ENCODE measurements around the gene ZNF609. TPM values are rescaled to one million over a fixed set of nuclear protein-coding genes. Genes with fewer than 3 reads are reported as not detected.

ZNF609 gene
- total RNA-seq, 1 experiment from 2014 or later = 35.0 TPM

DNA sequence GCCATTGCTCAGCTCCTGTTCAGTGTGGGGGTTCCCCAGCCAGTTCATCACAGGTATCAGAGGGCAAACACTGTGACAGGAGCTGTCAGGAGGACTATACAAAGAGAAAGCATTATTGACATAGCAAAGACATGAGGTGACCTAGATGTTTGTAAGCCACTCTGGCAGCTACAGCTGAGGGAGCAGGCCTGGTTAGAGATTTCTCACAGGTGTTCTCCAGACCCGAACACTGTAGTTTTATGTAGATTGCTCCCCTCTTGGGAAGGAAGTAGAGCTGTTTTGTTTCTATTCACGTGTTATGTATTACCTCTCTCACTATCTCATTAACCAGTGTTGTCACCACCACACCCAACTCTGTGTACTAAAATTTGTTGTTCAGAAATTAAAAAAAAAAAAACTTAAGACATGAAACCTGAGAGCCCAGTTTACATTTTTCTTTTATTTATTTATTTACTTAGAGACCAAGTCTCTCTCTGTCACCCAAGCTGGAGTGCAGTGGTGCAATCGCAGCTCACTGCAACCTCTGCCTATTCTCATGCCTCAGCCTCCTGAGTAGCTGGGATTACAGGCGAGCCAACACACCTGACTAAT is 191.3 kb downstream of the ZNF609 start:
- no TSS peak for BruUV-seq (replicated peaks)
- ChIA-PET POLR2A (ENCODE audit: low non-redundant PET) (no interaction called here), CTCF (no interaction called here)
- Histone ChIP-seq H3K9me3 (ENCODE audit: low read depth, low read length, poor library complexity, severe bottlenecking) (no peaks in the 10 kb centered on the region), H3K27ac (ENCODE audit: low read depth, low read length, poor library complexity, severe bottlenecking) (no peak overlapping the region), H3K4me1 (ENCODE audit: insufficient read depth, low read length, poor library complexity, severe bottlenecking) (no peaks in the 10 kb centered on the region), H3K4me3 (ENCODE audit: low read depth, low read length, poor library complexity, severe bottlenecking) (no peak overlapping the region), H3K27me3 (replicated peaks; ENCODE audit: insufficient read depth, low read depth, low read length, poor library complexity) (no peaks in the 10 kb centered on the region), H3K36me3 (ENCODE audit: insufficient read depth, low read length, poor library complexity, severe bottlenecking) (no peaks in the 10 kb centered on the region)
- TF ChIP-seq, protein P1, sequence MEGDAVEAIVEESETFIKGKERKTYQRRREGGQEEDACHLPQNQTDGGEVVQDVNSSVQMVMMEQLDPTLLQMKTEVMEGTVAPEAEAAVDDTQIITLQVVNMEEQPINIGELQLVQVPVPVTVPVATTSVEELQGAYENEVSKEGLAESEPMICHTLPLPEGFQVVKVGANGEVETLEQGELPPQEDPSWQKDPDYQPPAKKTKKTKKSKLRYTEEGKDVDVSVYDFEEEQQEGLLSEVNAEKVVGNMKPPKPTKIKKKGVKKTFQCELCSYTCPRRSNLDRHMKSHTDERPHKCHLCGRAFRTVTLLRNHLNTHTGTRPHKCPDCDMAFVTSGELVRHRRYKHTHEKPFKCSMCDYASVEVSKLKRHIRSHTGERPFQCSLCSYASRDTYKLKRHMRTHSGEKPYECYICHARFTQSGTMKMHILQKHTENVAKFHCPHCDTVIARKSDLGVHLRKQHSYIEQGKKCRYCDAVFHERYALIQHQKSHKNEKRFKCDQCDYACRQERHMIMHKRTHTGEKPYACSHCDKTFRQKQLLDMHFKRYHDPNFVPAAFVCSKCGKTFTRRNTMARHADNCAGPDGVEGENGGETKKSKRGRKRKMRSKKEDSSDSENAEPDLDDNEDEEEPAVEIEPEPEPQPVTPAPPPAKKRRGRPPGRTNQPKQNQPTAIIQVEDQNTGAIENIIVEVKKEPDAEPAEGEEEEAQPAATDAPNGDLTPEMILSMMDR (conservative IDR thresholded peaks at IDR 0.05; ENCODE audit: low read depth, low read length) = no peak
- TF ChIP-seq EZH2 (IDR thresholded peaks at IDR 0.05; ENCODE audit: borderline replicate concordance, low read depth, low read length, poor library complexity, severe bottlenecking) = no peak
- no peak for DNase-seq (ENCODE audit: low spot score)
- intact Hi-C loops (cut with micrococcal nuclease; ENCODE audit: unreplicated experiment) = loop anchor here (10.0 kb wide), 1 partner anchor 227 kb away; no protein-coding TSS in a partner anchor

DNA sequence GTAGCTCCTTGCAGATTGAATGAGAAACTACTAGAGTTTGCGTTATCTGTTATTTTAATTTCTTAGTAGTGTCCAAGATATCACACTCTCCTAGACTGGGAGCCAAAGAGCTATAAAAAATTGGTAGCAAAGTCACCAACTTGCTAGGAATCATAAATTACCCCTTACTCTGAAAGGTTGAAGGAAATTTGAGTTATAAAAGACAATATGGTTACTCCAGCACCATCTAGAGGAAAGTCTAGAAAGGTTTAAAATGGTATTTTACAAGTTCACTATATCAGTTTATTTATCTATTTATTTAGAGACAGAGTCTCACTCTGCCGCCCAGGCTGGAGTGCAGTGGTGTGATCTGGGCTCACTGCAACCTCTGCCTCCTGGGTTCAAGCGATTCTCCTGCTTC is 193.4 kb downstream of the ZNF609 start:
- POLR2A ChIA-PET (ENCODE audit: low non-redundant PET) = no interaction called here
- TF ChIP-seq, protein P1 (conservative IDR thresholded peaks at IDR 0.05; ENCODE audit: low read depth, low read length) = peak; percentile 52; the same call in 1 of the 2 replicates
- no peak for TF ChIP-seq EZH2 (IDR thresholded peaks at IDR 0.05; ENCODE audit: borderline replicate concordance, low read depth, low read length, poor library complexity, severe bottlenecking)
- intact Hi-C loops (cut with micrococcal nuclease; ENCODE audit: unreplicated experiment) = loop anchor here (10.0 kb wide), 1 partner anchor 229 kb away; no protein-coding TSS in a partner anchor

DNA sequence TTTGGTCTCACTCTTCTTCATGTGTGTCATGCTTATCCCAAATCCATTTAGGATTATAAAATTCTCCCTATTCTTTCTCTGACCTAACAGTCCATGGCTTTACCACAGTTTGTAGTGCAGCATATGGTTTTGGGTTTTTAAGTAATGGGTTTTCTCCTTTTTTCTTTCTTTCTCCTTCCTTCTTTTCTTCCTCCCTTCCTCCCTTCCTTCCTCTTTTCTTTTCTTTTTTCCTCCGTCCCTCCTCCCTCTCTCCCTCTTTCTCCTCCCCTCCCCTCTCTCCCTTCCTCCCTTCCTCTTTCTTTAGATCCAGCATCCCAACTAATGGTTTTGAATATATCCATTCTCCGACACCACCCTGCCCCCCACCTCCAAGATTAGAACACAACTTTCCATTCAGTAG is 196.1 kb downstream of the ZNF609 start:
- H3K36me3 ChIP-seq (ENCODE audit: insufficient read depth, low read length, poor library complexity, severe bottlenecking) = no peaks in the 10 kb centered on the region
- H3K27me3 ChIP-seq (replicated peaks; ENCODE audit: insufficient read depth, low read depth, low read length, poor library complexity) = no peaks in the 10 kb centered on the region
- H3K27ac ChIP-seq (ENCODE audit: low read depth, low read length, poor library complexity, severe bottlenecking) = no peak overlapping the region
- intact Hi-C loops (cut with micrococcal nuclease; ENCODE audit: unreplicated experiment) = loop anchor here (10.0 kb wide), 1 partner anchor 232 kb away; no protein-coding TSS in a partner anchor
- no peaks in the 10 kb centered on the region for H3K9me3 ChIP-seq (ENCODE audit: low read depth, low read length, poor library complexity, severe bottlenecking)
- TF ChIP-seq, protein P1 (conservative IDR thresholded peaks at IDR 0.05; ENCODE audit: low read depth, low read length) = no peak
- no peak for TF ChIP-seq EZH2 (IDR thresholded peaks at IDR 0.05; ENCODE audit: borderline replicate concordance, low read depth, low read length, poor library complexity, severe bottlenecking)
- POLR2A ChIA-PET (ENCODE audit: low non-redundant PET) = no interaction called here
- BruUV-seq (replicated peaks) = no TSS peak
- CTCF ChIA-PET = no interaction called here
- DNase-seq (ENCODE audit: low spot score) = no peak
- no peaks in the 10 kb centered on the region for H3K4me1 ChIP-seq (ENCODE audit: insufficient read depth, low read length, poor library complexity, severe bottlenecking)
- no peak overlapping the region for H3K4me3 ChIP-seq (ENCODE audit: low read depth, low read length, poor library complexity, severe bottlenecking)

More for the DNA sequence above, 193.4 kb downstream of the ZNF609 start:
- CTCF ChIA-PET = interaction anchor here (0.5 to 0.7 kb wide), 3 partner anchors 11 to 227 kb away, joined by 3 to 5 read pairs (median 3); no protein-coding TSS in a partner anchor
- no peaks in the 10 kb centered on the region for H3K27me3 ChIP-seq (replicated peaks; ENCODE audit: insufficient read depth, low read depth, low read length, poor library complexity)
- no peak overlapping the region for H3K4me3 ChIP-seq (ENCODE audit: low read depth, low read length, poor library complexity, severe bottlenecking)
- no peaks in the 10 kb centered on the region for H3K4me1 ChIP-seq (ENCODE audit: insufficient read depth, low read length, poor library complexity, severe bottlenecking)
- no TSS peak for BruUV-seq (replicated peaks)
- H3K27ac ChIP-seq (ENCODE audit: low read depth, low read length, poor library complexity, severe bottlenecking) = no peak overlapping the region
- H3K36me3 ChIP-seq (ENCODE audit: insufficient read depth, low read length, poor library complexity, severe bottlenecking) = no peaks in the 10 kb centered on the region
- peak; percentile 55 for DNase-seq (ENCODE audit: low spot score)
- H3K9me3 ChIP-seq (ENCODE audit: low read depth, low read length, poor library complexity, severe bottlenecking) = no peaks in the 10 kb centered on the region

Measured in A673 (cell line).